ENCODE results near the gene WNT3. TPM values are rescaled to one million over a fixed set of nuclear protein-coding genes. Genes with fewer than 3 reads are reported as not detected.

The WNT3 gene
- total RNA-seq, 1 experiment from 2014 or later = 5.5 TPM

DNA sequence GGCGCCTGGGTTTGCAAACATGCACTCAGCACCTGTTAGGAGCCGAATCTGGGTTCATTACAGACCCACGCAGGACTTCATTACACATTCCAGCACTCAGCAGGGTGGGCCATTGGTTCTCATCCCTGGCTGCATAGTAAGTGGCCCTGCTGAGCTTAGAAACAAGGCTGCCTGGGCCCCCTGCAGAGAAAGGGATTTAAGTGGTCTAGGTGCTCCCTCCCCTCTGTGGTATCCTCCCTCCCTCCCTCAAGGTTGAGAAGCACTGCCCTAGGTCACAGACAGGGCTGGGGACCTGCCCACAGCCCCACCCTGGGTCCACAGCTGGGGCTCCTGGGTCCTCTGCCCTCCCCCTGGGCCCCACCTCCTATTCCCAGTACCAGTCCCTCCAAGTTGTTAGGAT lies 28.3 kb downstream of the WNT3 start:
- ChIA-PET RAD21 (ENCODE audit: low non-redundant PET in 1 of 2, low total read pairs in 2 of 2, uncharacterized antibody in 2 of 2, unreplicated experiment in 2 of 2) (no interaction called here), CTCF (no interaction called here), POLR2A (no interaction called here)
- Histone ChIP-seq H3K36me3 (ENCODE audit: control insufficient read depth in 1 of 2, insufficient read depth in 2 of 2, low read length in 2 of 2) (no peaks in the 10 kb centered on the region), H3K9ac (ENCODE audit: low read length) (no peak overlapping the region), H3K27ac (ENCODE audit: low read depth, low read length) (no peak overlapping the region), H3K79me2 (ENCODE audit: insufficient read depth, low read length) (no peaks in the 10 kb centered on the region), H2AFZ (ENCODE audit: low read depth, low read length, poor library complexity, severe bottlenecking) (no peak overlapping the region), H3K27me3 (ENCODE audit: insufficient read depth, low read length) (no peaks in the 10 kb centered on the region), H3K4me3 (replicated peaks in 1 of 2; ENCODE audit: low read depth in 1 of 2, low read length in 2 of 2) (no peak overlapping the region), H3K4me1 (ENCODE audit: control insufficient read depth in 1 of 2, insufficient read depth in 2 of 2, low read length in 2 of 2) (peaks cover 11 to 16% of the 10 kb centered on the region in 2 experiments), H3K9me2 (ENCODE audit: insufficient read depth) (no peaks in the 10 kb centered on the region), H3K9me3 (ENCODE audit: control insufficient read depth in 1 of 2, insufficient read depth in 1 of 2, low read depth in 1 of 2, low read length in 2 of 2) (peaks cover 3 to 10% of the 10 kb centered on the region in 2 experiments; a peak in 2 of 4 replicates), H4K20me1 (ENCODE audit: insufficient read depth) (no peaks in the 10 kb centered on the region), H3K4me2 (ENCODE audit: low read length) (no peak overlapping the region)
- no TSS peak for BruUV-seq (replicated peaks)
- ATAC-seq (no peak), DNase-seq (ENCODE audit: low read depth, low spot score) (no peak)
- intact Hi-C loops (cut with micrococcal nuclease) = no loop called here
- TF ChIP-seq, protein P1, sequence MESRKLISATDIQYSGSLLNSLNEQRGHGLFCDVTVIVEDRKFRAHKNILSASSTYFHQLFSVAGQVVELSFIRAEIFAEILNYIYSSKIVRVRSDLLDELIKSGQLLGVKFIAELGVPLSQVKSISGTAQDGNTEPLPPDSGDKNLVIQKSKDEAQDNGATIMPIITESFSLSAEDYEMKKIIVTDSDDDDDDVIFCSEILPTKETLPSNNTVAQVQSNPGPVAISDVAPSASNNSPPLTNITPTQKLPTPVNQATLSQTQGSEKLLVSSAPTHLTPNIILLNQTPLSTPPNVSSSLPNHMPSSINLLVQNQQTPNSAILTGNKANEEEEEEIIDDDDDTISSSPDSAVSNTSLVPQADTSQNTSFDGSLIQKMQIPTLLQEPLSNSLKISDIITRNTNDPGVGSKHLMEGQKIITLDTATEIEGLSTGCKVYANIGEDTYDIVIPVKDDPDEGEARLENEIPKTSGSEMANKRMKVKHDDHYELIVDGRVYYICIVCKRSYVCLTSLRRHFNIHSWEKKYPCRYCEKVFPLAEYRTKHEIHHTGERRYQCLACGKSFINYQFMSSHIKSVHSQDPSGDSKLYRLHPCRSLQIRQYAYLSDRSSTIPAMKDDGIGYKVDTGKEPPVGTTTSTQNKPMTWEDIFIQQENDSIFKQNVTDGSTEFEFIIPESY (IDR thresholded peaks at IDR 0.05; ENCODE audit: extremely low read depth, insufficient replicate concordance, low read length) = no peak
- TF ChIP-seq SRF (IDR thresholded peaks at IDR 0.05; ENCODE audit: low read depth) (no peak), JUND (IDR thresholded peaks at IDR 0.05) (no peak), SIN3A (IDR thresholded peaks at IDR 0.05; ENCODE audit: low read depth) (no peak), FOSL1 (IDR thresholded peaks at IDR 0.05; ENCODE audit: low read depth) (no peak), SP1 (IDR thresholded peaks at IDR 0.05; ENCODE audit: low read depth) (no peak), ZFX (IDR thresholded peaks at IDR 0.05) (no peak), ELF1 (IDR thresholded peaks at IDR 0.05; ENCODE audit: borderline replicate concordance, low read depth) (no peak), EGR1 (IDR thresholded peaks at IDR 0.05; ENCODE audit: low read depth) (no peak), ZNF274 (IDR thresholded peaks at IDR 0.05; ENCODE audit: low read depth, low read length) (no peak), POLR2AphosphoS5 (IDR thresholded peaks at IDR 0.05; ENCODE audit: low read depth, low read length) (no peak), CEBPB (IDR thresholded peaks at IDR 0.05; ENCODE audit: low read depth) (no peak)
- TF ChIP-seq, protein P2, sequence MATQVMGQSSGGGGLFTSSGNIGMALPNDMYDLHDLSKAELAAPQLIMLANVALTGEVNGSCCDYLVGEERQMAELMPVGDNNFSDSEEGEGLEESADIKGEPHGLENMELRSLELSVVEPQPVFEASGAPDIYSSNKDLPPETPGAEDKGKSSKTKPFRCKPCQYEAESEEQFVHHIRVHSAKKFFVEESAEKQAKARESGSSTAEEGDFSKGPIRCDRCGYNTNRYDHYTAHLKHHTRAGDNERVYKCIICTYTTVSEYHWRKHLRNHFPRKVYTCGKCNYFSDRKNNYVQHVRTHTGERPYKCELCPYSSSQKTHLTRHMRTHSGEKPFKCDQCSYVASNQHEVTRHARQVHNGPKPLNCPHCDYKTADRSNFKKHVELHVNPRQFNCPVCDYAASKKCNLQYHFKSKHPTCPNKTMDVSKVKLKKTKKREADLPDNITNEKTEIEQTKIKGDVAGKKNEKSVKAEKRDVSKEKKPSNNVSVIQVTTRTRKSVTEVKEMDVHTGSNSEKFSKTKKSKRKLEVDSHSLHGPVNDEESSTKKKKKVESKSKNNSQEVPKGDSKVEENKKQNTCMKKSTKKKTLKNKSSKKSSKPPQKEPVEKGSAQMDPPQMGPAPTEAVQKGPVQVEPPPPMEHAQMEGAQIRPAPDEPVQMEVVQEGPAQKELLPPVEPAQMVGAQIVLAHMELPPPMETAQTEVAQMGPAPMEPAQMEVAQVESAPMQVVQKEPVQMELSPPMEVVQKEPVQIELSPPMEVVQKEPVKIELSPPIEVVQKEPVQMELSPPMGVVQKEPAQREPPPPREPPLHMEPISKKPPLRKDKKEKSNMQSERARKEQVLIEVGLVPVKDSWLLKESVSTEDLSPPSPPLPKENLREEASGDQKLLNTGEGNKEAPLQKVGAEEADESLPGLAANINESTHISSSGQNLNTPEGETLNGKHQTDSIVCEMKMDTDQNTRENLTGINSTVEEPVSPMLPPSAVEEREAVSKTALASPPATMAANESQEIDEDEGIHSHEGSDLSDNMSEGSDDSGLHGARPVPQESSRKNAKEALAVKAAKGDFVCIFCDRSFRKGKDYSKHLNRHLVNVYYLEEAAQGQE (IDR thresholded peaks at IDR 0.05; ENCODE audit: low read depth) = no peak

Data from HCT116 (cell line).